Smooth muscle cell of the pulmonary artery (primary cell): ENCODE data around the gene DLGAP3. TPM values are rescaled to one million over a fixed set of nuclear protein-coding genes. Genes with fewer than 3 reads are reported as not detected.

Experiments used
- total RNA-seq: library from RNA; depleted of rRNA; stranded (reverse); fragments of >200 nt; gene quantifications from 2 replicates; pipeline ENCODE4 v1.2.3, GENCODE V29; 2014

Gene DLGAP3, protein sequence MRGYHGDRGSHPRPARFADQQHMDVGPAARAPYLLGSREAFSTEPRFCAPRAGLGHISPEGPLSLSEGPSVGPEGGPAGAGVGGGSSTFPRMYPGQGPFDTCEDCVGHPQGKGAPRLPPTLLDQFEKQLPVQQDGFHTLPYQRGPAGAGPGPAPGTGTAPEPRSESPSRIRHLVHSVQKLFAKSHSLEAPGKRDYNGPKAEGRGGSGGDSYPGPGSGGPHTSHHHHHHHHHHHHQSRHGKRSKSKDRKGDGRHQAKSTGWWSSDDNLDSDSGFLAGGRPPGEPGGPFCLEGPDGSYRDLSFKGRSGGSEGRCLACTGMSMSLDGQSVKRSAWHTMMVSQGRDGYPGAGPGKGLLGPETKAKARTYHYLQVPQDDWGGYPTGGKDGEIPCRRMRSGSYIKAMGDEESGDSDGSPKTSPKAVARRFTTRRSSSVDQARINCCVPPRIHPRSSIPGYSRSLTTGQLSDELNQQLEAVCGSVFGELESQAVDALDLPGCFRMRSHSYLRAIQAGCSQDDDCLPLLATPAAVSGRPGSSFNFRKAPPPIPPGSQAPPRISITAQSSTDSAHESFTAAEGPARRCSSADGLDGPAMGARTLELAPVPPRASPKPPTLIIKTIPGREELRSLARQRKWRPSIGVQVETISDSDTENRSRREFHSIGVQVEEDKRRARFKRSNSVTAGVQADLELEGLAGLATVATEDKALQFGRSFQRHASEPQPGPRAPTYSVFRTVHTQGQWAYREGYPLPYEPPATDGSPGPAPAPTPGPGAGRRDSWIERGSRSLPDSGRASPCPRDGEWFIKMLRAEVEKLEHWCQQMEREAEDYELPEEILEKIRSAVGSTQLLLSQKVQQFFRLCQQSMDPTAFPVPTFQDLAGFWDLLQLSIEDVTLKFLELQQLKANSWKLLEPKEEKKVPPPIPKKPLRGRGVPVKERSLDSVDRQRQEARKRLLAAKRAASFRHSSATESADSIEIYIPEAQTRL
- total RNA-seq = 0.07 TPM in 1 of 2 replicates, not detected in the other

GRCh38 chr1:34929497-34929852 lies at the start of gene DLGAP3:
Gene DLGAP3, minus strand, starts transcription at chr1:34929650. Its CDS starts 24,267 bp downstream, at chr1:34905383.

GRCh38 chr1:34859446-34860200 lies 69.8 kb downstream of the DLGAP3 start, which contains the start of gene SMIM12:
Gene SMIM12, minus strand, starts transcription at chr1:34859749. Its CDS starts 3,772 bp downstream, at chr1:34855977.

Other genes with a start within 250 kb of the DLGAP3 start
- not detected in 2 replicates for gene GJB5, start 174.6 kb downstream of the DLGAP3 start, total RNA-seq
- not detected in 2 replicates for gene GJB4, start 169.9 kb downstream of the DLGAP3 start, total RNA-seq
- 0.07 TPM in 1 of 2 replicates, not detected in the other for gene GJB3, start 148.4 kb downstream of the DLGAP3 start, total RNA-seq
- gene GJA4, start 136.7 kb downstream of the DLGAP3 start, total RNA-seq = 0.50 and 0.52 TPM in 2 replicates
- gene SMIM12, start 69.9 kb downstream of the DLGAP3 start, total RNA-seq = 23.3 and 29.7 TPM in 2 replicates
- 35.1 and 35.3 TPM in 2 replicates for gene TMEM35B, start 55.7 kb upstream of the DLGAP3 start, total RNA-seq
- gene ZMYM6, start 102.3 kb upstream of the DLGAP3 start, total RNA-seq = 18.7 and 20.1 TPM in 2 replicates
- gene ZMYM1, start 149.7 kb upstream of the DLGAP3 start, total RNA-seq = 18.9 and 23.5 TPM in 2 replicates